HCT116 (cell line): Measurements from ENCODE around the gene SEC23A. TPM values are rescaled to one million over a fixed set of nuclear protein-coding genes. Genes with fewer than 3 reads are reported as not detected.

Experiments
- ATAC-seq: fragments of 200-7000 bp; cut with Tn5 transposase; 2 replicates; pipeline ENCODE4 v1.9.1; 2020; ENCODE audit warnings: mild to moderate bottlenecking, moderate library complexity
- BruUV-seq: library from RNA; stranded (reverse); fragments of 400-500 nt; replicated peaks from 2 replicates; lab custom pipeline; 2021; lab: Mats Ljungman, UMichigan
- CTCF ChIA-PET: fragments of 300-600 bp; sonication (Branson Sonifier 250); formaldehyde crosslinking; loops from one replicate; lab custom pipeline; 2021; ENCODE audit warnings: antibody characterized with exemption; lab: Charles Lee
- POLR2A ChIA-PET: fragments of 300-600, 350-600 bp; sonication (Branson Sonifier 250); formaldehyde crosslinking; loops from one replicate; lab custom pipeline; 2021; ENCODE audit warnings: antibody characterized with exemption; lab: Charles Lee
- RAD21 ChIA-PET, 2 experiments: fragments of 300-600 bp; sonication (Branson Sonifier 250); formaldehyde crosslinking; loops; one replicate each; lab custom pipeline; 2023; ENCODE audit warnings: low total read pairs in 2 of 2; ENCODE audit not compliant: uncharacterized antibody in 2 of 2, unreplicated experiment in 2 of 2, low non-redundant PET in 1 of 2; lab: Charles Lee
- DNase-seq: peaks from one replicate; pipeline ENCODE4 v3.0.0-alpha.2; 2010; ENCODE audit warnings: low read depth, low spot score
- H2AFZ ChIP-seq: fragments of 200-600 bp; shearing (Covaris generic), sonication (generic); 2 replicates; pipeline ENCODE4 v1.6.1; 2017; ENCODE audit warnings: low read depth, mixed run types, mixed read lengths, antibody characterized with exemption, low read length; ENCODE audit not compliant: poor library complexity, severe bottlenecking
- H3K27ac ChIP-seq: 2 replicates; pipeline ENCODE4 v1.5.1; 2012; ENCODE audit warnings: low read depth, low read length
- H3K27me3 ChIP-seq: fragments of 200-600 bp; sonication (generic); 2 replicates; pipeline ENCODE4 v1.6.1; 2016; ENCODE audit warnings: mixed run types, low read length, mixed read lengths; ENCODE audit not compliant: insufficient read depth
- H3K36me3 ChIP-seq, 2 experiments: fragments of 200-500 bp in 1 of 2; fragments of 200-600 bp in 1 of 2; sonication (Bioruptor generic) in 1 of 2; sonication (generic) in 1 of 2; 2 replicates each; pipeline versions ENCODE4 v1.5.1 to v1.6.1; 2014 to 2016; ENCODE audit warnings: low read length in 2 of 2, inconsistent platforms in 1 of 2, mixed read lengths in 1 of 2, mixed run types in 1 of 2; ENCODE audit not compliant: insufficient read depth in 2 of 2, control insufficient read depth in 1 of 2
- H3K4me1 ChIP-seq, 2 experiments: fragments of 200-600 bp in 1 of 2; sonication (generic) in 1 of 2; 2 replicates each; pipeline versions ENCODE4 v1.5.1 to v1.6.1; 2012 to 2017; ENCODE audit warnings: low read length in 2 of 2, inconsistent platforms in 1 of 2, mild to moderate bottlenecking in 1 of 2, mixed read lengths in 1 of 2, mixed run types in 1 of 2, moderate library complexity in 1 of 2; ENCODE audit not compliant: insufficient read depth in 2 of 2, control insufficient read depth in 1 of 2
- H3K4me2 ChIP-seq: fragments of 200-600 bp; sonication (generic); 2 replicates; pipeline ENCODE4 v1.6.1; 2017; ENCODE audit warnings: mixed run types, low read length, mixed read lengths
- H3K4me3 ChIP-seq, 2 experiments: fragments of 200-600 bp in 1 of 2; sonication (generic) in 1 of 2; replicated peaks in 1 of 2; 2 replicates each; pipeline ENCODE4 v1.5.1; 2011 to 2016; ENCODE audit warnings: low read length in 2 of 2, control low read depth in 1 of 2, low read depth in 1 of 2, mild to moderate bottlenecking in 1 of 2, mixed read lengths in 1 of 2, mixed run types in 1 of 2
- H3K79me2 ChIP-seq: fragments of 200-600 bp; sonication (generic); 2 replicates; pipeline ENCODE4 v1.6.1; 2017; ENCODE audit warnings: mild to moderate bottlenecking, mixed run types, low read length, moderate library complexity, mixed read lengths; ENCODE audit not compliant: insufficient read depth
- H3K9ac ChIP-seq: fragments of 200-600 bp; sonication (generic); 2 replicates; pipeline ENCODE4 v1.6.1; 2016; ENCODE audit warnings: low read length, mixed read lengths
- H3K9me2 ChIP-seq: fragments of 200-600 bp; sonication (generic), shearing (Covaris generic); 2 replicates; pipeline ENCODE4 v1.6.1; 2017; ENCODE audit warnings: mixed run types, mild to moderate bottlenecking, moderate library complexity; ENCODE audit not compliant: insufficient read depth
- H3K9me3 ChIP-seq, 2 experiments: fragments of 200-500 bp in 1 of 2; fragments of 200-600 bp in 1 of 2; sonication (Bioruptor generic) in 1 of 2; sonication (generic) in 1 of 2; 2 replicates each; pipeline ENCODE4 v1.6.1; 2014 to 2017; ENCODE audit warnings: low read length in 2 of 2, mixed read lengths in 2 of 2, inconsistent platforms in 1 of 2, low read depth in 1 of 2, mild to moderate bottlenecking in 1 of 2, mixed run types in 1 of 2, moderate library complexity in 1 of 2; ENCODE audit not compliant: control insufficient read depth in 1 of 2, insufficient read depth in 1 of 2
- H4K20me1 ChIP-seq: fragments of 200-600 bp; sonication (generic), shearing (Covaris generic); 2 replicates; pipeline ENCODE4 v1.6.1; 2017; ENCODE audit warnings: mixed run types, mild to moderate bottlenecking, moderate library complexity; ENCODE audit not compliant: insufficient read depth
- ATF3 ChIP-seq: IDR thresholded peaks from 2 replicates; pipeline ENCODE4 v1.6.1; 2012
- CBX3 ChIP-seq: IDR thresholded peaks from 2 replicates; pipeline ENCODE4 v1.6.1; 2012; ENCODE audit warnings: low read depth
- CTCF ChIP-seq, 3 experiments: fragments of 200-600 bp in 1 of 3; sonication (generic) in 1 of 3; IDR thresholded peaks in 2 of 3; conservative IDR thresholded peaks in 1 of 3; 2 replicates each; pipeline ENCODE4 v1.5.1; 2012 to 2017; ENCODE audit warnings: low read depth in 2 of 3, low read length in 2 of 3, antibody characterized with exemption in 1 of 3, borderline replicate concordance in 1 of 3, control low read depth in 1 of 3, mild to moderate bottlenecking in 1 of 3, mixed read lengths in 1 of 3, mixed run types in 1 of 3, moderate library complexity in 1 of 3; ENCODE audit not compliant: insufficient read depth in 1 of 3
- ELF1 ChIP-seq: IDR thresholded peaks from 2 replicates; pipeline ENCODE4 v1.6.1; 2012; ENCODE audit warnings: low read depth, borderline replicate concordance
- EZH2phosphoT487 ChIP-seq: fragments of 200-600 bp; IDR thresholded peaks from 2 replicates; pipeline ENCODE4 v1.6.1; 2018; ENCODE audit warnings: antibody characterized with exemption, borderline replicate concordance
- FOSL1 ChIP-seq: IDR thresholded peaks from 2 replicates; pipeline ENCODE4 v1.6.1; 2012; ENCODE audit warnings: low read depth
- JUND ChIP-seq: IDR thresholded peaks from 2 replicates; pipeline ENCODE4 v1.6.1; 2012
- MAX ChIP-seq: IDR thresholded peaks from 2 replicates; pipeline ENCODE4 v1.6.1; 2012
- RAD21 ChIP-seq: IDR thresholded peaks from 2 replicates; pipeline ENCODE4 v1.6.1; 2012; ENCODE audit warnings: low read depth, mild to moderate bottlenecking
- SP1 ChIP-seq: IDR thresholded peaks from 2 replicates; pipeline ENCODE4 v1.6.1; 2012; ENCODE audit warnings: low read depth
- TCF7L2 ChIP-seq: IDR thresholded peaks from 2 replicates; pipeline ENCODE4 v1.7.0; 2011; ENCODE audit warnings: borderline replicate concordance, inconsistent platforms; ENCODE audit not compliant: insufficient read depth, insufficient read length; ENCODE audit errors: extremely low read depth
- YY1 ChIP-seq: IDR thresholded peaks from 2 replicates; pipeline ENCODE4 v1.6.1; 2011; ENCODE audit warnings: low read length, low read depth, moderate library complexity, mild to moderate bottlenecking; ENCODE audit not compliant: insufficient replicate concordance; ENCODE audit errors: extremely low read depth
- ZBTB33 ChIP-seq: IDR thresholded peaks from 2 replicates; pipeline ENCODE4 v1.6.1; 2011; ENCODE audit warnings: mild to moderate bottlenecking, low read length, moderate library complexity; ENCODE audit not compliant: insufficient replicate concordance; ENCODE audit errors: extremely low read depth
- ZFX ChIP-seq: fragments of 450-650 bp; IDR thresholded peaks from 2 replicates; pipeline ENCODE4 v1.6.1; 2017
- ZNF274 ChIP-seq: fragments of 200-500 bp; sonication (Bioruptor generic); IDR thresholded peaks from 2 replicates; pipeline ENCODE4 v1.6.1; 2014; ENCODE audit warnings: mild to moderate bottlenecking, low read depth, low read length, inconsistent platforms
- intact Hi-C: fragments of 100-400 bp; cut with micrococcal nuclease; formaldehyde crosslinking; loops from 2 replicates; pipeline ENCODE4 v1.10.0; 2022
- total RNA-seq: library from RNA; stranded (reverse); gene quantifications from one replicate; pipeline ENCODE4 v1.2.1, GENCODE V29; 2021; ENCODE audit not compliant: unreplicated experiment

The SEC23A gene
- total RNA-seq, 1 experiment from 2014 or later: 81.7 TPM

GRCh38 chr14:39033371-39033770 lies 69.7 kb downstream of the SEC23A start:
- H3K36me3 ChIP-seq: peaks cover 19 to 36% of the 10 kb centered on the region in 2 experiments; a peak in 3 of 4 replicates
- H3K4me2 ChIP-seq: no peak overlapping the region
- H3K9ac ChIP-seq: no peak overlapping the region
- ChIA-PET CTCF (no interaction called here), RAD21 (no interaction called here), POLR2A (no interaction called here)
- no TSS peak for BruUV-seq
- intact Hi-C loops: no loop called here
- DNase-seq (no peak), ATAC-seq (no peak)
- H3K27ac ChIP-seq: no peak overlapping the region
- no peak overlapping the region for H3K4me3 ChIP-seq
- TF ChIP-seq SP1 (no peak), ZBTB33 (no peak)
- no peaks in the 10 kb centered on the region for H4K20me1 ChIP-seq
- H3K9me2 ChIP-seq: no peaks in the 10 kb centered on the region
- no peaks in the 10 kb centered on the region for H3K79me2 ChIP-seq
- no peaks in the 10 kb centered on the region for H3K9me3 ChIP-seq
- no peaks in the 10 kb centered on the region for H3K27me3 ChIP-seq
- H3K4me1 ChIP-seq: no peaks in the 10 kb centered on the region
- no peak overlapping the region for H2AFZ ChIP-seq

- no peaks in the 10 kb centered on the region for H3K9me2 ChIP-seq
- BruUV-seq: no TSS peak
- DNase-seq (no peak), ATAC-seq (no peak)
- H3K4me1 ChIP-seq: no peaks in the 10 kb centered on the region
- no peak overlapping the region for H3K27ac ChIP-seq
- H3K9ac ChIP-seq: no peak overlapping the region
- no peaks in the 10 kb centered on the region for H4K20me1 ChIP-seq
- H3K36me3 ChIP-seq: peaks cover 4 to 16% of the 10 kb centered on the region in 2 experiments; a peak in 1 of 4 replicates
- H2AFZ ChIP-seq: no peak overlapping the region
- ChIA-PET RAD21 (no interaction called here), CTCF (no interaction called here), POLR2A (no interaction called here)
- no peaks in the 10 kb centered on the region for H3K79me2 ChIP-seq
- H3K9me3 ChIP-seq: no peaks in the 10 kb centered on the region
- intact Hi-C loops: no loop called here
- no peak overlapping the region for H3K4me2 ChIP-seq
- no peaks in the 10 kb centered on the region for H3K27me3 ChIP-seq
- no peak overlapping the region for H3K4me3 ChIP-seq
- no peak for TF ChIP-seq ZNF274
- no peak for TF ChIP-seq CTCF (IDR thresholded peaks at IDR 0.05 in 2 of 3, conservative IDR thresholded peaks at IDR 0.05 in 1 of 3; ENCODE audit: borderline replicate concordance in 1 of 3, insufficient read depth in 1 of 3, low read depth in 2 of 3, low read length in 2 of 3)
- TF ChIP-seq EZH2phosphoT487: no peak
- TF ChIP-seq MAX: no peak
- no peak for TF ChIP-seq FOSL1
- TF ChIP-seq CBX3: no peak
- TF ChIP-seq ATF3: no peak
- TF ChIP-seq SP1: no peak
- no peak for TF ChIP-seq TCF7L2
- TF ChIP-seq RAD21: no peak
- no peak for TF ChIP-seq ZFX
- no peak for TF ChIP-seq YY1
- TF ChIP-seq JUND: no peak
- TF ChIP-seq ELF1: no peak
Observed at GRCh38 chr14:39030209-39030608, 72.8 kb downstream of the SEC23A start.
